ENCODE data around the gene ETV3. TPM values are rescaled to one million over a fixed set of nuclear protein-coding genes. Genes with fewer than 3 reads are reported as not detected.

ETV3 gene
- total RNA-seq, 4 donors from 2014 or later: 17.7 to 27.3 (median 20.5) TPM

DNA sequence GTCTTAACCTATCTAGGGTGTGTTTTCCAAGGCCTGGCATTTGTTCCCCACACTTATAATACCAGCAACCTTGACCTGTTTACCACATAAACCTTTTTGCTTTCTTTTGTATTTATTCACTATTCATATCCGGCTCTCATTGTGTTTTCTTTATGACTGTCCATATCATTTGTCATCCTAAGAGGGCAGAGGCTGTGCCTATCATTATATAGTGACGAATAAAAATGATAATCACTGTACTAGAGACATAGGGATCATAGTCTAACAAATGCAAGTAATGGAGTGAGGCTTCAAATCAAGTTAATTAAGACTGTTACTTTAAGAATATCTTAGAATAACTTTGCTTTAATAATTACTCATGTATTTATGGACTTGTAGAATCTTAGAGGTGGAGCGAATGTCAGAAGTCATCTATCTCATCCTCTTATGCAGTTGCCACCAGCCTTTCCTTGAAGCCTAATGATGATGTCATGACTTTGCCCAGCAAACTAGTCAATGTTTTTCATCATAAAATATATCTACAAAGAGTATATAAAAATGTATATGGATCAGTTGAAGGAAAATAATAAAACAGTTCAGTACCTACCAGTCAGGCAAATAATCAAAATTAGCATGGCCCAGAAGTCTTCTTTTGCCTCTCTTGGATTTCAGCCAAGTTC lies 4.7 kb upstream of the ETV3 start:
- Histone ChIP-seq H3K27me3 (no peaks in the 10 kb centered on the region), H3K4me1 (peaks cover 0 to 8% (median 5%) of the 10 kb centered on the region in 3 donors), H3K27ac (no peak overlapping the region), H3K36me3 (no peaks in the 10 kb centered on the region), H3K9me3 (no peaks in the 10 kb centered on the region), H3K4me3 (no peak overlapping the region)
- no peak for ATAC-seq
- WGBS, 2 donors (ENCODE audit: low coverage in 1 of 2): 79 to 88% methylated on average over 3 of the region's 3 CpGs
- no peak for TF ChIP-seq POLR2A (IDR thresholded peaks at IDR 0.05)
- TF ChIP-seq, protein P1, sequence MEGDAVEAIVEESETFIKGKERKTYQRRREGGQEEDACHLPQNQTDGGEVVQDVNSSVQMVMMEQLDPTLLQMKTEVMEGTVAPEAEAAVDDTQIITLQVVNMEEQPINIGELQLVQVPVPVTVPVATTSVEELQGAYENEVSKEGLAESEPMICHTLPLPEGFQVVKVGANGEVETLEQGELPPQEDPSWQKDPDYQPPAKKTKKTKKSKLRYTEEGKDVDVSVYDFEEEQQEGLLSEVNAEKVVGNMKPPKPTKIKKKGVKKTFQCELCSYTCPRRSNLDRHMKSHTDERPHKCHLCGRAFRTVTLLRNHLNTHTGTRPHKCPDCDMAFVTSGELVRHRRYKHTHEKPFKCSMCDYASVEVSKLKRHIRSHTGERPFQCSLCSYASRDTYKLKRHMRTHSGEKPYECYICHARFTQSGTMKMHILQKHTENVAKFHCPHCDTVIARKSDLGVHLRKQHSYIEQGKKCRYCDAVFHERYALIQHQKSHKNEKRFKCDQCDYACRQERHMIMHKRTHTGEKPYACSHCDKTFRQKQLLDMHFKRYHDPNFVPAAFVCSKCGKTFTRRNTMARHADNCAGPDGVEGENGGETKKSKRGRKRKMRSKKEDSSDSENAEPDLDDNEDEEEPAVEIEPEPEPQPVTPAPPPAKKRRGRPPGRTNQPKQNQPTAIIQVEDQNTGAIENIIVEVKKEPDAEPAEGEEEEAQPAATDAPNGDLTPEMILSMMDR (IDR thresholded peaks at IDR 0.05): no peak
- TF ChIP-seq POLR2AphosphoS5 (IDR thresholded peaks at IDR 0.05): no peak
- TF ChIP-seq EP300 (IDR thresholded peaks at IDR 0.05): no peak

DNA sequence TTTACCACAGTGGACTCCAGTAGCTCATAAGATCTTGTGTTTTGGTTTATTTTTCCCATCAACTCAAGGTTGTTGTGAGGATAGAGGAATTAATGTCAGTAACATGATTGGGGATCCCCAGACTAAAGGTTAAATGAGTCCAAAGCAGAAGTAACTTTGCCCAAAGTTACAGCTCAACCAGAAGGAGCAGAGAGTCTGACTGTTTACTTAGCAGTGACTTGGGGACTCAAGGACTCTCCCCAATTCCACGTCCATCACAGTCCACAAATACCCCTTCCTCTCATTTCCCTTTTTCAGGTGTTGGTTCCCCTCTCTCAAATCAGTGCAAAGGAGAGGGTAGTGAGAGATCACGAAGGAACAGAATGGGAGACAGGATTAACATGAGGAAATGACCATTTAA lies 4.0 kb upstream of the ETV3 start:
- Histone ChIP-seq H3K4me3 (no peak overlapping the region), H3K27me3 (no peaks in the 10 kb centered on the region), H3K36me3 (no peaks in the 10 kb centered on the region), H3K27ac (no peak overlapping the region), H3K9me3 (no peaks in the 10 kb centered on the region), H3K4me1 (peaks cover 0 to 14% (median 5%) of the 10 kb centered on the region in 3 donors)
- ATAC-seq: no peak
- WGBS, 2 donors (ENCODE audit: low coverage in 1 of 2): 14 to 57% methylated on average over 1 of the region's 2 CpGs
- TF ChIP-seq POLR2AphosphoS5 (IDR thresholded peaks at IDR 0.05) (no peak), POLR2A (IDR thresholded peaks at IDR 0.05) (no peak), EP300 (IDR thresholded peaks at IDR 0.05) (no peak)
- TF ChIP-seq, protein P1 (IDR thresholded peaks at IDR 0.05): no peak

DNA sequence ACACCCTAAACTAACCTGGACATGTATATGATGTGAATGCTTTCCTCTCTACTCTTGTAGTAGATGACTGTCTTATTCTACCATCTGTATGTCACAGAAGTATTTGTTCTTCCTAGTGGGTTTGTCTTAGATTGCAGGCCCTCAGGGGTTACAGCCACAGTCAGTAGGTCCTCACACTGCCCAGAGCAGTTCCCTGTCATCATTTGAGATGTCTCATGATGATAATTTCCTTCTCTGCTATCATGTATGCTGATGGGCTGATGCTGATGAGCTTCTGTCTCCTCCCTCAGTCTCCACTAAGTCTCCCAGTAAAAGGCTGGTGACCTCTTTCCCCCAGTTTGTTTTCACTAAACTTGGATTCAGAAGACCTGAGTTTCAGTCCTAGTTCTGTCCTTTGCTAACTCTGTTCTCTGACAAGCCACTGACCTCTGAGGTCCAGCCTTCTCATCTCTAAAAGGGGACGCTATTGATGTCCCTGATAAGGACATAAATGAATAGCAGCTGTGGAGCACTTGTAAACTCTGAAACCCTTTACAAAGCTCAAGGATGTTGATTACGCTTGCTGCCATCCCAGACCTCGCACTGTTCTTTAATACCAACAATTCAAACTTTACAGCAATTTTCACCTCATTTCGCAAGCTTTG lies 3.1 kb upstream of the ETV3 start:
- Histone ChIP-seq H3K27ac (no peak overlapping the region), H3K4me1 (peaks cover under 1 to 23% (median 11%) of the 10 kb centered on the region in 3 donors), H3K36me3 (no peaks in the 10 kb centered on the region), H3K4me3 (no peak overlapping the region), H3K9me3 (no peaks in the 10 kb centered on the region), H3K27me3 (no peaks in the 10 kb centered on the region)
- TF ChIP-seq POLR2AphosphoS5 (IDR thresholded peaks at IDR 0.05): no peak
- no peak for TF ChIP-seq POLR2A (IDR thresholded peaks at IDR 0.05)
- TF ChIP-seq, protein P1 (IDR thresholded peaks at IDR 0.05): no peak
- no peak for TF ChIP-seq EP300 (IDR thresholded peaks at IDR 0.05)
- ATAC-seq: no peak
- WGBS, 2 donors (ENCODE audit: low coverage in 1 of 2): 73 to 77% methylated on average over 4 of the region's 4 CpGs

DNA sequence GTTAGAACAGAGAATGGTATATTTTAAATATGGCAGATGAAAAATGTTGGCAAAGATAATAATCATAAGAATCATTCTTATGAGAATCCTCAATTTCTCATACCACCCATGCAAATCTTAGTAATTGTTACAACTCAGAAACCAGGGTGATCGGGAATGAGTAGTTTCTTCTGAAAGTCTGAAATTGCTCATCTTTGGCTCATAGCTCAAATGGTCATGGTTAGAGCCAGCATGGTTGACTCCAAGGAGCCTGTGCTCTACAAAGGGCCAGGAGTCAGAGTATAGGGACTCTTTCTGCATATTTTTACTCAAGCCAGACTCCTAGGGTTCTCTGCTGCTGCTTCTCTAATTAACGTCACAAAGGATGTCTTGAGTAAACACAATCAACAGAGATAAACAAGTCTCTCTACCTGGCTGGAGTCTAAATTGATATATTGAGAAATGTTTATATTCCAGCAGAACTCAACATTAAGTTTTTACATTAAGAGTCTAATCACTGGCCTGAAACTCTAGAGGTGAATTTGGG lies 1.9 kb upstream of the ETV3 start:
- Histone ChIP-seq H3K4me1 (peaks cover 3 to 34% (median 11%) of the 10 kb centered on the region in 3 donors), H3K4me3 (no peak overlapping the region), H3K27me3 (no peaks in the 10 kb centered on the region), H3K9me3 (no peaks in the 10 kb centered on the region), H3K36me3 (peaks cover 0 to 9% of the 10 kb centered on the region in 2 donors), H3K27ac (no peak overlapping the region)
- WGBS, 2 donors (ENCODE audit: low coverage in 1 of 2): 53 to 80% methylated on average over 2 of the region's 2 CpGs
- no peak for ATAC-seq
- TF ChIP-seq, protein P1 (IDR thresholded peaks at IDR 0.05): no peak

Measured in gastroesophageal sphincter (tissue), 4 donors.